ENCODE results near the gene ZHX3. TPM values are rescaled to one million over a fixed set of nuclear protein-coding genes. Genes with fewer than 3 reads are reported as not detected.

ZHX3 gene
- total RNA-seq, 1 donor from 2014 or later = 34.6 TPM

- no peak for DNase-seq
- peak overlapping the region; percentile 91 for H3K27ac ChIP-seq (replicated peaks)
Measured at GRCh38 chr20:41342474-41343464, 25.2 kb upstream of the ZHX3 start.

GRCh38 chr20:41340327-41341055 lies 23.0 kb upstream of the ZHX3 start, which contains the start of gene LPIN3:
TSS of gene LPIN3 (plus strand) at chr20:41340821. CDS start at chr20:41345804, 4,983 bp downstream.
- H3K4me1 ChIP-seq = peaks cover 41% of the 10 kb centered on the region
- no peaks in the 10 kb centered on the region for H3K27me3 ChIP-seq (ENCODE audit: low read depth)
- no peak for TF ChIP-seq CTCF (IDR thresholded peaks at IDR 0.05; ENCODE audit: borderline replicate concordance)
- peaks cover 1% of the 10 kb centered on the region for H3K36me3 ChIP-seq
- peak within 1 kb of the TSS; percentile 91 for H3K27ac ChIP-seq (replicated peaks)
- H3K4me3 ChIP-seq = peak within 1 kb of the TSS; percentile 72
- intact Hi-C loops (cut with micrococcal nuclease) = loop anchor here (5.0 kb wide), 1 partner anchor 72 kb away; no protein-coding TSS in a partner anchor
- no peaks in the 10 kb centered on the region for H3K9me3 ChIP-seq (replicated peaks)
- DNase-seq = peak; percentile 92

More at GRCh38 chr20:41342474-41343464, 25.2 kb upstream of the ZHX3 start:
- peaks cover 18% of the 10 kb centered on the region for H3K36me3 ChIP-seq
- H3K9me3 ChIP-seq (replicated peaks) = no peaks in the 10 kb centered on the region
- TF ChIP-seq CTCF (IDR thresholded peaks at IDR 0.05; ENCODE audit: borderline replicate concordance) = no peak
- H3K4me3 ChIP-seq = no peak overlapping the region
- peaks cover 40% of the 10 kb centered on the region for H3K4me1 ChIP-seq
- H3K27me3 ChIP-seq (ENCODE audit: low read depth) = no peaks in the 10 kb centered on the region
- intact Hi-C loops (cut with micrococcal nuclease) = loop anchor here (5.0 kb wide), 1 partner anchor 70 kb away; no protein-coding TSS in a partner anchor

- H3K4me3 ChIP-seq = peak overlapping the region; percentile 72
- DNase-seq = peak; percentile 81
- H3K4me1 ChIP-seq = peaks cover 47% of the 10 kb centered on the region
- TF ChIP-seq CTCF (IDR thresholded peaks at IDR 0.05; ENCODE audit: borderline replicate concordance) = peak; percentile 99
- no peaks in the 10 kb centered on the region for H3K9me3 ChIP-seq (replicated peaks)
- intact Hi-C loops (cut with micrococcal nuclease) = loop anchor here (5.0 kb wide), 2 partner anchors 72 to 168 kb away; no protein-coding TSS in a partner anchor
- no peaks in the 10 kb centered on the region for H3K36me3 ChIP-seq
- H3K27me3 ChIP-seq (ENCODE audit: low read depth) = no peaks in the 10 kb centered on the region
- H3K27ac ChIP-seq (replicated peaks) = peak overlapping the region; percentile 91
Measured at GRCh38 chr20:41339957-41340326, 22.4 kb upstream of the ZHX3 start.

GRCh38 chr20:41336711-41337492 lies 19.4 kb upstream of the ZHX3 start:
- intact Hi-C loops (cut with micrococcal nuclease) = loop anchor here (5.0 kb wide), 1 partner anchor 165 kb away; no protein-coding TSS in a partner anchor
- Histone ChIP-seq H3K36me3 (no peaks in the 10 kb centered on the region), H3K27me3 (ENCODE audit: low read depth) (no peaks in the 10 kb centered on the region), H3K9me3 (replicated peaks) (no peaks in the 10 kb centered on the region), H3K4me3 (no peak overlapping the region), H3K27ac (replicated peaks) (no peak overlapping the region), H3K4me1 (peaks cover 42% of the 10 kb centered on the region)
- no peak for DNase-seq
- no peak for TF ChIP-seq CTCF (IDR thresholded peaks at IDR 0.05; ENCODE audit: borderline replicate concordance)

All from left ventricle myocardium inferior (tissue), 1 donor.